Measurements from ENCODE around the gene GALC. TPM values are rescaled to one million over a fixed set of nuclear protein-coding genes. Genes with fewer than 3 reads are reported as not detected.
A peak's percentile ranks its signal among the peaks of the same experiment; 100 is the strongest.

The GALC gene
- total and polyA plus RNA-seq, 2 donors from 2014 or later, result 13.6 to 29.4 TPM

- intact Hi-C loops (cut with DNase I), result no loop called here
- H3K27ac ChIP-seq (ENCODE audit: low read depth in 2 of 2, low read length in 2 of 2), result no peak overlapping the region
- no peaks in the 10 kb centered on the region for H3K36me3 ChIP-seq (ENCODE audit: control insufficient read depth in 2 of 3, insufficient read depth in 3 of 3, low read length in 3 of 3)
- no peak for DNase-seq
- TF ChIP-seq CTCF (IDR thresholded peaks at IDR 0.05; ENCODE audit: borderline replicate concordance, extremely low read depth, insufficient read depth), result no peak
- no peak overlapping the region for H3K9ac ChIP-seq (ENCODE audit: low read length in 3 of 3)
- no peaks in the 10 kb centered on the region for H3K27me3 ChIP-seq (ENCODE audit: control insufficient read depth, insufficient read depth, low read length)
- peak; percentile 41 for FAIRE-seq
- H3K9me3 ChIP-seq (ENCODE audit: control insufficient read depth in 2 of 3, insufficient read depth in 1 of 3, low read length in 3 of 3), result no peaks in the 10 kb centered on the region
- H3K4me3 ChIP-seq (ENCODE audit: low read length in 3 of 3), result no peak overlapping the region
- no peaks in the 10 kb centered on the region for H3K4me1 ChIP-seq (ENCODE audit: control insufficient read depth in 2 of 3, insufficient read depth in 2 of 3, low read depth in 1 of 3, low read length in 3 of 3)
These were observed 10.4 kb upstream of the GALC start for GRCh38 chr14:88003425-88003824.

GRCh38 chr14:88002421-88003075, 9.6 kb upstream of the GALC start:
- no peaks in the 10 kb centered on the region for H3K36me3 ChIP-seq (ENCODE audit: control insufficient read depth in 2 of 3, insufficient read depth in 3 of 3, low read length in 3 of 3)
- no peak overlapping the region for H3K4me3 ChIP-seq (ENCODE audit: low read length in 3 of 3)
- no peak overlapping the region for H3K27ac ChIP-seq (ENCODE audit: low read depth in 2 of 2, low read length in 2 of 2)
- no peaks in the 10 kb centered on the region for H3K9me3 ChIP-seq (ENCODE audit: control insufficient read depth in 2 of 3, insufficient read depth in 1 of 3, low read length in 3 of 3)
- H3K4me1 ChIP-seq (ENCODE audit: control insufficient read depth in 2 of 3, insufficient read depth in 2 of 3, low read depth in 1 of 3, low read length in 3 of 3), result no peaks in the 10 kb centered on the region
- intact Hi-C loops (cut with DNase I), result no loop called here
- DNase-seq (no peak), FAIRE-seq (no peak)
- TF ChIP-seq CTCF (IDR thresholded peaks at IDR 0.05; ENCODE audit: borderline replicate concordance, extremely low read depth, insufficient read depth), result no peak
- H3K9ac ChIP-seq (ENCODE audit: low read length in 3 of 3), result no peak overlapping the region
- H3K27me3 ChIP-seq (ENCODE audit: control insufficient read depth, insufficient read depth, low read length), result no peaks in the 10 kb centered on the region

- intact Hi-C loops (cut with DNase I), result no loop called here
These were observed 6.3 kb upstream of the GALC start for GRCh38 chr14:87999277-87999676.

More at GRCh38 chr14:87999277-87999676, 6.3 kb upstream of the GALC start:
- no peak overlapping the region for H3K27ac ChIP-seq (ENCODE audit: low read depth in 2 of 2, low read length in 2 of 2)
- H3K36me3 ChIP-seq (ENCODE audit: control insufficient read depth in 2 of 3, insufficient read depth in 3 of 3, low read length in 3 of 3), result no peaks in the 10 kb centered on the region
- TF ChIP-seq CTCF (IDR thresholded peaks at IDR 0.05; ENCODE audit: borderline replicate concordance, extremely low read depth, insufficient read depth), result no peak
- no peak overlapping the region for H3K4me3 ChIP-seq (ENCODE audit: low read length in 3 of 3)
- no peaks in the 10 kb centered on the region for H3K27me3 ChIP-seq (ENCODE audit: control insufficient read depth, insufficient read depth, low read length)
- H3K9ac ChIP-seq (ENCODE audit: low read length in 3 of 3), result no peak overlapping the region
- FAIRE-seq (no peak), DNase-seq (no peak)
- H3K9me3 ChIP-seq (ENCODE audit: control insufficient read depth in 2 of 3, insufficient read depth in 1 of 3, low read length in 3 of 3), result no peaks in the 10 kb centered on the region
- no peaks in the 10 kb centered on the region for H3K4me1 ChIP-seq (ENCODE audit: control insufficient read depth in 2 of 3, insufficient read depth in 2 of 3, low read depth in 1 of 3, low read length in 3 of 3)

Data from kidney (tissue), 14 donors.